GM15510 (cell line): ENCODE results near the gene SLC39A13.

Experiments used
- POLR2A ChIP-seq: IDR thresholded peaks from 3 replicates; pipeline ENCODE4 v1.6.1; 2011; ENCODE audit warnings: borderline replicate concordance; ENCODE audit not compliant: insufficient read length; ENCODE audit errors: extremely low read depth

The SLC39A13 gene

DNA sequence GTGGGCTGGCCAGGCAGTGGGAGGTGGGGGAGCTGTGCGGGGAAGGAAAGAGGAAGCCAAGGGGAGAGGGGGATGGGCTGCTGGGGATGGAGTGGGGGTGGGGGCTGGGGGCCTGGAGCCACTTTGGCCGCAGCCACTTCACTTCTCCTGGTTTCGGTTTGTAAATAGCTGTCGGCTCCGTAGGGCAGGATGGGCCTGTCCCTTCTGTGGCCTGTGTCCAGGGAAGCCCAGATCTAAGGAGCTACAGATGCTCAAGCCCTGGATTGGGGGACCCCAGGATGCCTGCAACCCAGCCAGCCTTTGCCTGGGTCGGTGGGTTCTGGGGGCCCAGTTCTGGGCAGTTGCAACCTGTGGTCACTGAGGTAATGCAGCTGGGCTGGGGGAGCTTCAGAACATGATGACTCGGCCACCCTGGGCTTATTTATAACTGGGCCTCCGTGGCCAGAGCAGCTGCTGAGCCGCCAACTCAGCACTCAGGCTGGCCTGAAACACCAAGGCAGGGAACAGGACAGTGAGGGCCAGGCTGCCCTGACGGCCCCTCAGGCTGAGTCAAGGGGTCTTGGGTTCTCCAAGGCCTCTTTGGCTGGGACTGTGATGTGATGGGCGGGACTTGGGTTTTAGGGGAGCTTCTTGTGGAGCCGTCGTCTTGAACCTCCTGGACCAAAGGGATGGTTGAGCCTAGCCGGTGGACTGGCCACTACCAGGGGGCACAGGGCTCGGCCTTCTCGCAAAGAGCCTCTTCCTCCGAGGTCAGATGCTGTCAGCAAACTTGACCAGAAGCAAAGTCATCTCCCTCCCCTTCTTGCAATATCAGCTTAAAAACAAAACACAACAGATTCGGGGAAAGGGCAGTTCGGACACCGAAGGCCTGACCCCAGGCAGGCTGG, 15.0 kb upstream of the SLC39A13 start:
- no peak for TF ChIP-seq POLR2A

GRCh38 chr11:47394050-47394321, 14.4 kb upstream of the SLC39A13 start:
- TF ChIP-seq POLR2A, result no peak

DNA sequence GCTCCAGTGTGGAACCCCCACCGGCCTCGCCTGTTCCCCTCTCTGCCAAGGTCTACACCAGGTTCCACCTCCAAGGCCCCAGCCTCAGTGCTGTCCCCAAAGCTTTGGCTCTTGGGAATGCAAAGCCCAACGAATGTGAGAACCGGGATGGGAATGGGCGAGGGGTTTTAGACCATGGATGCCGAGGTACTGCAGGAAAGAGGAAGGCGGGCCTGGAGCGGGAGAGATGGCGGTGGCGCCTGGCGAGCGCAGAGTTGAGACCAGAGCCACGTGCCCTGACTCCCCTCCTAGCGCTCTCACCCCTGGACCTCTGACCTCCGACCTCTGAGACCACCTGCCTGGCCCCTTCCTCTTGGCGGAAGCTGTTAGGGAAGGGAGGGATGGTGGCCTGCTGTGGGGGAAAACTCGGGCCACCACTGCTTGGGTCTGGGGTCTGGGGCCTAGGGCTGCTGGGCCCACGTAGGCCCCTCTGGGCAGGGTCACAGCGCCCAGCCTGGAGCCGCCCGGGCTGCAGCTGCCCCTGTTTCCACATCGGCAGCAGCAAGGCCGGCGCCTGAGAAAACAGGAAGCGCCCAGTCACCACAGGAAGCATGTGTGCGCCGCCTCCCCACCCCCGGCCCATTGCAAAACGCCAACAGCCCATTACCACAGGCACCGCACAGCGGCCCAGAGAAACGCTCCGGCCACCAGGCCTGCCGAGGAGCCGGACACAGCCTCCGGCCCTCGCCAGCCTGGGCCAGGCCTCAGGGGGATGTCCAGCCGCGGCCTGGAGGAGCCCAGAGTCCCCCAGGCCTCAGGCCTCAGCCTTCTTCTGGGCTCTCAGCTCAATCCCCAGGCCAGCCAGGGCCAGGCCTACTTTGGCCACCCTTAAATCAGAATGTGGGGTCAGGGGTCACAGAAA, 13.8 kb upstream of the SLC39A13 start:
- peak; percentile 80 for TF ChIP-seq POLR2A

DNA sequence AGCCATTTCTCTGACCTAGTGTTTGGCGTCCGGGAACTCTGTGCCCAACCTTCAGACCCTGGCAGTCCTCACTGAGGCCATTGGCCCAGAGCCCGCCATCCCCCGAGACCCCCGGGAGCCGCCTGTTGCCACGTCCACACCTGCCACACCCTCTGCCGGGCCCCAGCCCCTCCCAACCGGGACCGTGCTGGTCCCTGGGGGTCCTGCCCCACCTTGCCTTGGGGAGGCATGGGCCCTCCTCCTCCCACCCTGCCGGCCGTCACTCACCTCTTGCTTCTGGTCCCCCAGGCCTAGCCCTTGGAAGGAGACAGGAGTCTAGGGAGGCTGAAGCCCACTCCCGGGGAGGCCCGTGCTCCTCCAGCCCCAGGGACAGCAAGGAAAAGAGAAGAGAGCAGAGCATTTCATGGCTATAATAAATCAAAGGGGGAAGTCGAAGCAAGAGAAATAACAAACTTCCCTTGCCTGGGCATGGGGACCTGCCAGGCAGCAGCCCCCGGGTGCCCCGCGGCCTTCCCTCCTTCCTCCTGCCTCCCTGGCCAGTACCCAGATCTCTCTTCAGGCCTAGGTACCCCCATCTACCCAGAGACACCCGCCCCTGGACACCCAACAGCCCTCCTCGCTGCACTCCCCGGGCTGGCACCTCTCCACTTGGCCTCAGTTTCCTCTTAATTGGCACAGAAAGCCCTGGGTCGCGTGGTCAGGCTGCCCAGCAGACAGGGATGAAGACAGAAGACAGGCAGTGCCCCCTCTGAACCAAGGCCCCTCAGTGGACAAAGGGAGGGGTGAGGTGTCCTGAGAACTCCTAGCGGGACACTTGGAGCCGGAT, 13.0 kb upstream of the SLC39A13 start:
- no peak for TF ChIP-seq POLR2A

GRCh38 chr11:47396049-47396320, 12.4 kb upstream of the SLC39A13 start:
- TF ChIP-seq POLR2A, result no peak

DNA sequence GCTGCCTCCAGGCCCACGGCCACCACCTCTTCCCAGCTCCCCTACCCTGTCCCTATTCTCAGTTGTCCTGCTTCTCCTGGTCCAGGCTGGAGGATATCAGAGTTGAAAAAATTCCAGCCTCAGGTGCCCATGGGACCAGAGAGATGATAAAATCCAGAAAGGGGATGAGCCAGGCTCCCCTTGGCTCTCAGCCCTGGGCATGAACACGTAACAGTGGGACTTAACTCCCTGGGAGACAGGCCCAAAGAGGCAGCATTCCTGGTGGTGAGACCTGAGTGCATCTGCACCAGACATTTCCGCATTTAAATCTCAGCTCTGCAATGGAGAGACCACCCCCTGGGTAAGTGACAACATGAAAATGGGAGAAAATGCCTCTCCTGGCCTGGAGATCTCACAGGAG, 10.4 kb upstream of the SLC39A13 start:
- TF ChIP-seq POLR2A, result no peak

DNA sequence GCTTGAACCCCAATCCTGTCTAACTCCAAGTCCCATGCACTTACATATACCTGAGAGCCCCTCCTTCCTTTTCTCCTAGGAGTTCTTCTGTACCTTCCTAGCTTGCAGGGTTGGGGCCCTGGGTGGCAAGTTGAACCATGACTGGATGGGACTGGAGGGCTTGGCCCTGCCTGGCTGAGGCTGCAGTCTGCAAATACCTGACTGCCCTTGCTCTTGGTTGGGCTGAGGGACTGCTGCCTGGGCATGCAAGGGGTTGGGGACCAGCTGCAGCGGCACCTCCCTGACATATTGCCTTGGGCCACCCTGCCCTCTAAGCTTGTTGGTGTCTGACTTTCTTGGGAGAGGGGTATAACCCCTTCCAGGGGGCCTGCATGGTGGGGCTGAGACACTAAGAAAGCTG, 9.8 kb upstream of the SLC39A13 start:
- TF ChIP-seq POLR2A, result no peak

DNA sequence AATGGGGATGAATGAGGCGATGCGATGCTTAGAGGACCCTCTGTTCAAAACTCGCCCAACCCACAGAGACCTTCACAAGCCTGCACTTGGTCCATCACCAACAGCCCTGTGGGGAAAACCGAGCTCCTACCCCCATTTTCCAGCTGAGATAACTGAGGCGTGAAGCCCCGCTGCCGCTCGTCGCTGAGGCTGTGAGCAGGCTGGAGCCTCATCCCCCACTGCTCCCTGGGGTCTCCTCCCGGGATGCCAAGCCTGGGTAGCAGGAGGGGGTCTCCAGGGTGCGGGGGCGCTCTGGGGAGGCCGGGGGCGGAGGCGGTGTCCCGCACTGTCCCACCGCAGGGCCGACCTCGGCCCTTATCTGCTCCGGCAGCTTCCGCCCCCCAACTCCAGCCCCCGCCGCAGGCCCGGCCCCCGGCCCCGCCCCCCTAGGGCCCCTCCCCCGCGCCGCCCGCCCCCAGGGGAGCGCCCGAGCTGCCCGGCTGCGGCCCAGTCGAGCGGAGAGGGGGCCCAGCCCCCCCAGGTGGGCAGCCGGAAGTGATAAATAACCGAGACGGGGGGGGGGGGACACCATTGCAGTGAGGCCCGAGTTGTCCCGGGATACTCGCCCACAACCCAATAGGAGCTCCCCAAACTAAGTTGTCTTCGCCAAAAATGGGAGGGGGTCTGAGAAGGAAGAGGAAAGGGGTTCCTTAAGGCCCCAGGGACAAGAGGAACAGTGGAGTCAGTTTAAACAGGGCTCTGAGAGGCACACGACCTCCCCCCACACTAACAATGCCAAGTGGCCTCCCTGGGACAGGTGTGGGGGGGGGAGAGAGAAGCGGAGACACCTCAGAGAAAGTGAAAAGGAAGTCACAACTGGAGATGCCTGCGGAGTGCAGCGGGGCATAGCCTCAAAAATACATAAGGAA, 8.3 kb upstream of the SLC39A13 start:
- peak; percentile 60 for TF ChIP-seq POLR2A

DNA sequence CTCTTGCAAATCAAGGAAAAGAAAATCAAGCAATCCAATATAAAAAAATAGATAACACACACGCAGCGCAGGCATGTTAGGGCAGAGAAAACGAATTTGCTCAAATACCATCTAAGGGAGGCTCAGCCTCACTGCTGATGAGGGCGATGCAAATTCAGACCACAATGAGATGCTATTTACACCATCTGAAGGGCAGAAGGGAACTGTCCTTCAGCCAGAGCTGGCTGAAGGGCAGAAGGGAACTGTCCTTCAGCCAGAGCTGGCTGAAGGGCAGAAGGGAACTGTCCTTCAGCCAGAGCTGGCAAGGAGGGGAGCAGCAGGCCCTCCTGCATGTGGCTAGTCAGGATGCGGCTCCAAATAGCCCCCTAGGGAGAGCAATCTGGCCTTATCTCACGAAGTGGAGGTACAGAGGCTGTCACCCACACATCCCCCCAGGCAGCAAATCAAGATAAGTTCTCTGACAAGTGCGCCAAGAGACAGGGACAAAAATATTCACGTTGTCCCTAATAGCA, 7.6 kb upstream of the SLC39A13 start:
- peak; percentile 46 for TF ChIP-seq POLR2A

DNA sequence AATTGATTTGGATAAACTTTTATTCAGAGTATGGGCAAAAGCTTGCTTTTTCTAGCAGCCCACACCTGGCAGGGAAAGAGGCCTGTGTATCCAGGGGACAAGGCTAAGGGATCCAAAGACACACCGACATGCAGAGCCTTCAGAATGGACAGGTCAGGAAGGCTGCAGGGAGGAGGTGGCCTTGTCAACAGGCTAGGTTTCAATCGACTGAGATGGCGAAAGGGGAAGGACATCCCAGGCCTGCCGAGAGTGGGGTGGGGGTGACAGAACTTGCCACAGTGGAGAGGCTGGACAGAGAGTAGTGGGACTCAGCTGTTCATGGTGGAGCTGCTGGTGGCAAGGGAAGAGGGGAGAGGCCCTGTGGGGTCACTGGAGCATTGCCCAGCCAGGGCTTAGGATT, 5.3 kb upstream of the SLC39A13 start:
- no peak for TF ChIP-seq POLR2A

DNA sequence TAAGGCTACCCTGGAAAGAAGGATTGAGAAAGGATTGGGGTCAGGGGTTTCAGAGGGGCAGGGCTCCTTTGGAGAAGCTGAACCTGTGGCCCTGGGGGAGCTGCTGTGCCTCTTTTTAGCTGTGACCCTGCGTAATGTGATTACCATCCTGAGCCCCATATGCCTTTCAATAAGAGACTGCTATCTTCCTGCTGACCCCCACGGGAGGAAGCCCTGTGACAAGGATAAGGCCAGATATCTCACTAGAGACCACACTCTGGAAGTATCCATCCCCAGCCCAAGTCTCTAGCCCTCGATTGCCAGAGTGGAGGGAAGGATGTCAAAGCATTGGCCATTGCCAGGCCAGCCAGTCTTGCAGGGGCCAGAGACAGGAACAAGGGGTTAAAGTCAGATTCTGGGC, 4.8 kb upstream of the SLC39A13 start:
- TF ChIP-seq POLR2A, result no peak

DNA sequence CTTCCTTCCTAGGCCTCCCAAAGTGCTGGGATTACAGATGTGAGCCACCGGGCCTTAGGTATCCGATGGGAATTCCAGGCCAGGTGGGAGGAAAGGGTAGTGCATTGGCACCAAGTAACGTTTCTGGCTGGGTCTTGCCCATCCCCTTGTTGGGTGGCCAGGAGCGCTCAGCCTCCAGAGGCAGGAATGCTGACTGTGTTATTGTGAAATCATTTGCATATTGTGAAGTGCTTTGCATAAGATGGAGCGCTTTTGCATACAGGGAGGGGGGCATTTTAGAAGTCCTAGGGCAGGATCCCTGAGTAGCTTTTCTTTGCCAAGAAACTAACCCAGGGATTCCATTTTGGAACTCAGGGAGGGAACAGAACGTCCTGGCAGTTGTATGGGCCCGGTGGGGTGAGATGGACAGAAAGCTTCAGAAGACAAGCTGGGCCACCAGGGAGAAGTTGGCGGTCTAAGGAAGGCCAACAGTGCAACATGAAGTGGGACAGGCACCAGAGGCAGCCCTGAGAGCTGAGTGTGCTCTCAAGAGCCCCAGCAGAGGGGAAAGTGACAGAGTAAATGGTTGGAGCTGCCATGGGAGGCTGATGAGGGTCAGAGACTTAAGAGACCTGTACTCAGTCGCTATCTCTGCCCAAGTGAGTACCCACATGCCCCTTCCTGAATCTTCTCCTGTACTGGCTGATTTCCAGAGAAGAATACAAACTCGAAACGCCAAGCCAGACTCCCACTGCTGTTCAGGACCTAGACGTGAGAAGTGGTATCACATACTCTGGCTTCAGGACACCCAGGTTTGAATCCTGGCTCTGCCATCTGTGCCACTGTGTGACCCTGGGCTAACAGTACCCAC, 1.3 kb upstream of the SLC39A13 start:
- TF ChIP-seq POLR2A, result no peak

DNA sequence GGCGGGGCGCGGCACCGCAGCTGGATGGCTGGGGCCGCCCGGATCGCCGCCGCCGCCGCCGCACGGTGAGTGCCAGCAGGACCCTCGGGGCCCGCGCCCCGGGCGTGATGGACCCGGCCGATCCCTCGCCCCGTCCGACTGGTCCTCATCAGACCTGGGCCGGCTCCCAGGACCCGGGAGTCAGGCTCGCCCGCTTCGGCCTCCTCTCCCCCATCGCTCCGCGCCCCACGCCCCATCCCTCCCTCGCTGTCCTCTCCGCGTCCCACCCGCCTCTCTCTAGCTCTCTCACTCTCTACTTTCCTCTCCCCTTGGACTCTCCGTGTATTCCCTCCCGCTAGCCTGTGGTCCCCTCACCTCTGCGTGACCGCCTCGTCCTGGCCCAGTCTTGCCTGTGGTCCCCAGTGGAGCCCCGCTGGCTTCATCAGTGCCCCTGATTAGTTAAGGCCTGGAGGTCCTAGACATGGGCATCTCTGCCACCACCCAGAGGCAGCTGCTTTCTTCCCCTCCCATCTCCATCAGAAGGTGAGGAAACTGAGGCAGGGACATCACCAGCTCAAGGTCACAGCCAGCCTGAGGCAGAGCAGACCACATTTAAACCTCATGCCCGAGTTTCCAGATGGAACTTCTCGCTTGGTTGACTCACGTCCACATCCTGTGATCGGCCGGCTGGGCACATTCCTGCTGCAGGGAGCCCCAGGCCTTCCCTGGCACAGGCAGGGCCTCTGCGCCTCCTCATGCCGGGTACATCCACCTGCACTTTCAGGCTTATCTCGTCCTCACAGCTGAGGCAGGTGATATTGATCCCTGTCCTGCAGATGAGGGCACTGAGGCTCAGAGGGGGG, 429 bp downstream of the SLC39A13 start:
- TF ChIP-seq POLR2A, result no peak
